ENCODE results near the gene RBMS1. TPM values are rescaled to one million over a fixed set of nuclear protein-coding genes. Genes with fewer than 3 reads are reported as not detected.

Gene RBMS1
- polyA plus RNA-seq, 1 donor (not counting 4 experiments of a cell fraction or from before 2014, with no cell fraction given) = 89.1 TPM

DNA sequence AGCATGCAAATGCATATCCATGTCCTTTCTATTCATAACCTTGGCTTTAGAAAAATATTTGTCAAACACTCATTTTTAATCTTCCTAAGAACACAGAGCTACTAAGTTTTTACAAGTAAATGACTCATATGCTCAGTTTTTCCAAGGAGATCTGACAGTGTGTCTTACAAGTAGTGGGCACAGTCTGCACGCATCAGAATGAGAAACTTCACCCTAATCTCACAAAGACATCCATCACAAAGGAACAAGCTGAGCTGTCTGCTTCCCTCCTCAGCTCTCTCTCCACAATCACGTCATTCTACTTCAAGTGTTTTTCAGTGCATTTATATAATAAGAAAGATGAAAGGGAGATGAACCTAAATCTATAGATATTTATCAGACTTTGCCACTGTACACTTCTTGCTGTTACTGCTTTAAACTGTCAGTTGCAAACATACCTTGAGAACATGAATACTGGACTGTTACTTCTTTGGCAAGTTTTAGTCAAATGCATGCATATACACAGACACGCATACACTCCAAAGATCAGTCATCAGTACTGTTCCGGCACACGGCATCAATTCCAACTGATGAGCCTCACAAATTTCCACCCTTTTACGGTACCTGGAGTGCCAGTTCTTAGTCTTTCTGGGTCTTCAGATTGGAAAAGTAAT, 75.7 kb downstream of the RBMS1 start:
- H3K27me3 ChIP-seq (ENCODE audit: control insufficient read depth, extremely low read depth, insufficient read depth, low read length) = no peaks in the 10 kb centered on the region
- no peak overlapping the region for H2AFZ ChIP-seq (ENCODE audit: control insufficient read depth, low read length)
- H3K9ac ChIP-seq (ENCODE audit: control insufficient read depth, extremely low read depth, insufficient read depth, low read length) = peak overlapping the region; percentile 55
- no peak for DNase-seq (ENCODE audit: low read depth, low spot score)
- H4K20me1 ChIP-seq (ENCODE audit: control insufficient read depth, extremely low read depth, insufficient read depth, low read length) = no peaks in the 10 kb centered on the region
- H3K79me2 ChIP-seq (ENCODE audit: control insufficient read depth, insufficient read depth, low read length) = peaks cover 31% of the 10 kb centered on the region
- H3K4me3 ChIP-seq (ENCODE audit: control insufficient read depth in 2 of 3, extremely low read depth in 1 of 3, insufficient read depth in 2 of 3, low read depth in 1 of 3, low read length in 3 of 3) = peak overlapping the region in 2 of 3 experiments; percentile 31 to 40
- H3K36me3 ChIP-seq (ENCODE audit: control insufficient read depth in 2 of 2, extremely low read depth in 1 of 2, insufficient read depth in 2 of 2, low read length in 2 of 2) = no peaks in the 10 kb centered on the region
- peak; percentile 90 for FAIRE-seq
- peaks cover 44% of the 10 kb centered on the region for H3K4me1 ChIP-seq (ENCODE audit: control insufficient read depth, extremely low read depth, insufficient read depth, low read length)
- H3K4me2 ChIP-seq (ENCODE audit: control insufficient read depth, extremely low read depth, insufficient read depth, low read depth, low read length) = peak overlapping the region; percentile 79
- dilution Hi-C loops (cut with MboI; ENCODE audit: extremely low pct_ligation_motif_present, low sequenced_read_pairs) = no loop called here
- peak overlapping the region; percentile 77 for H3K27ac ChIP-seq (ENCODE audit: control insufficient read depth, insufficient read depth, low read length)
- H3K9me3 ChIP-seq (ENCODE audit: control insufficient read depth, low read depth, low read length) = no peaks in the 10 kb centered on the region
- H3K9me1 ChIP-seq (ENCODE audit: control insufficient read depth, extremely low read depth, insufficient read depth, low read length) = no peaks in the 10 kb centered on the region
- TF ChIP-seq, protein P1, sequence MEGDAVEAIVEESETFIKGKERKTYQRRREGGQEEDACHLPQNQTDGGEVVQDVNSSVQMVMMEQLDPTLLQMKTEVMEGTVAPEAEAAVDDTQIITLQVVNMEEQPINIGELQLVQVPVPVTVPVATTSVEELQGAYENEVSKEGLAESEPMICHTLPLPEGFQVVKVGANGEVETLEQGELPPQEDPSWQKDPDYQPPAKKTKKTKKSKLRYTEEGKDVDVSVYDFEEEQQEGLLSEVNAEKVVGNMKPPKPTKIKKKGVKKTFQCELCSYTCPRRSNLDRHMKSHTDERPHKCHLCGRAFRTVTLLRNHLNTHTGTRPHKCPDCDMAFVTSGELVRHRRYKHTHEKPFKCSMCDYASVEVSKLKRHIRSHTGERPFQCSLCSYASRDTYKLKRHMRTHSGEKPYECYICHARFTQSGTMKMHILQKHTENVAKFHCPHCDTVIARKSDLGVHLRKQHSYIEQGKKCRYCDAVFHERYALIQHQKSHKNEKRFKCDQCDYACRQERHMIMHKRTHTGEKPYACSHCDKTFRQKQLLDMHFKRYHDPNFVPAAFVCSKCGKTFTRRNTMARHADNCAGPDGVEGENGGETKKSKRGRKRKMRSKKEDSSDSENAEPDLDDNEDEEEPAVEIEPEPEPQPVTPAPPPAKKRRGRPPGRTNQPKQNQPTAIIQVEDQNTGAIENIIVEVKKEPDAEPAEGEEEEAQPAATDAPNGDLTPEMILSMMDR (optimal IDR thresholded peaks at IDR 0.05 in 1 of 3, IDR thresholded peaks at IDR 0.05 in 1 of 3, conservative IDR thresholded peaks at IDR 0.05 in 1 of 3; ENCODE audit: extremely low read depth in 1 of 3, insufficient read depth in 2 of 3, low read length in 3 of 3) = no peak
- TF ChIP-seq EZH2 (IDR thresholded peaks at IDR 0.05; ENCODE audit: low read length) = no peak

- Histone ChIP-seq H3K4me2 (ENCODE audit: control insufficient read depth, extremely low read depth, insufficient read depth, low read depth, low read length) (no peak overlapping the region), H3K9me1 (ENCODE audit: control insufficient read depth, extremely low read depth, insufficient read depth, low read length) (no peaks in the 10 kb centered on the region), H3K9ac (ENCODE audit: control insufficient read depth, extremely low read depth, insufficient read depth, low read length) (no peak overlapping the region), H3K36me3 (ENCODE audit: control insufficient read depth in 2 of 2, extremely low read depth in 1 of 2, insufficient read depth in 2 of 2, low read length in 2 of 2) (no peaks in the 10 kb centered on the region), H3K9me3 (ENCODE audit: control insufficient read depth, low read depth, low read length) (no peaks in the 10 kb centered on the region), H2AFZ (ENCODE audit: control insufficient read depth, low read length) (no peak overlapping the region), H3K27ac (ENCODE audit: control insufficient read depth, insufficient read depth, low read length) (peak overlapping the region; percentile 27), H3K79me2 (ENCODE audit: control insufficient read depth, insufficient read depth, low read length) (peaks cover 39% of the 10 kb centered on the region), H3K27me3 (ENCODE audit: control insufficient read depth, extremely low read depth, insufficient read depth, low read length) (no peaks in the 10 kb centered on the region), H3K4me1 (ENCODE audit: control insufficient read depth, extremely low read depth, insufficient read depth, low read length) (peaks cover 60% of the 10 kb centered on the region), H3K4me3 (ENCODE audit: control insufficient read depth in 2 of 3, extremely low read depth in 1 of 3, insufficient read depth in 2 of 3, low read depth in 1 of 3, low read length in 3 of 3) (no peak overlapping the region), H4K20me1 (ENCODE audit: control insufficient read depth, extremely low read depth, insufficient read depth, low read length) (no peaks in the 10 kb centered on the region)
- TF ChIP-seq EZH2 (IDR thresholded peaks at IDR 0.05; ENCODE audit: low read length) = no peak
- TF ChIP-seq, protein P1 (optimal IDR thresholded peaks at IDR 0.05 in 1 of 3, IDR thresholded peaks at IDR 0.05 in 1 of 3, conservative IDR thresholded peaks at IDR 0.05 in 1 of 3; ENCODE audit: extremely low read depth in 1 of 3, insufficient read depth in 2 of 3, low read length in 3 of 3) = no peak
- DNase-seq (ENCODE audit: low read depth, low spot score) (no peak), FAIRE-seq (peak; percentile 85)
- dilution Hi-C loops (cut with MboI; ENCODE audit: extremely low pct_ligation_motif_present, low sequenced_read_pairs) = no loop called here
Measured at GRCh38 chr2:160415991-160416390, 77.6 kb downstream of the RBMS1 start.

All from keratinocyte (primary cell).